ENCODE data around the gene DVL3.
"Not testable (repeated sequence)": the region's sequence is repeated elsewhere in the genome, so short reads cannot be mapped to it uniquely, and the experiment has no call there.

DVL3 gene

DNA sequence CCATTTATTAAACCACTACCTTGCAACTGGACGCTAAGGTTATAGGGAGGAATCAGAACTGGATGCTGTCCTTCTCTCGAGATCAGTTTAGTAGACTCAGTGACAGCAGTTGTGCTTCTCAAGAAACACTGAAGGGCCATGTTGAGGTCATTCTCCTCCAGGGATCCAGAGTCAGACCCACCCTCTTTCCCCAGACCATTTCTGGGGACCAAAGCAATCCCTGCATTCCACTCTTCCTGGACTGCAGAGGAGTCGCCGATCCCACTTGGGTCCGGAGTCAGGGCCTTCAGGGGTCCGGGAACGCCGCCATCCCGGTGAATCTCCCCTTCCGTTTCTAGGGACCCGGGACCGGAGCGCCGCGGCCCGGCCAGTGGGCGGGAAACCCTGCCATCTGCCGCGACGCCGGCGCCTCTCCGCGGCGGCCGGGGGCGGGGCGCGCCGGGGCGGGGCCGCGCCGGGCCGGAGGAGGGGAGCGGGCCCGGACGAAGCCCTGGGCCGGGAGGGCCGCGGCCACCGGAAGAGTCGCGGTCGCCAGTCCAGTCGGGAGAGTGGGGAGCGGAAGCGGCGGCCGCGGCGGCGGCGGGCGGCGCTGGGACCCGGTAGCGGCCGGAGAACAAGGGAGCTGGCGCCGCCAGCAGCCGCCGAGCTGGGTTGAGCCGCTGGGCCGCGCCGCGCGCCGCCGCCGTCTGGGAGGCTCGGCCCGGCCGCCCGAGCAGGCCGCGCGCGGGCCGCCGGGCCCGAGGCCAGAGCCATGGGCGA, at the start of gene DVL3:
DVL3 (plus strand) TSS at position 493 of the 759 bp plus-strand sequence; CDS start at position 752, 259 bp downstream.
- peak; percentile 71 for DNase-seq (ENCODE audit: low spot score)

DNA sequence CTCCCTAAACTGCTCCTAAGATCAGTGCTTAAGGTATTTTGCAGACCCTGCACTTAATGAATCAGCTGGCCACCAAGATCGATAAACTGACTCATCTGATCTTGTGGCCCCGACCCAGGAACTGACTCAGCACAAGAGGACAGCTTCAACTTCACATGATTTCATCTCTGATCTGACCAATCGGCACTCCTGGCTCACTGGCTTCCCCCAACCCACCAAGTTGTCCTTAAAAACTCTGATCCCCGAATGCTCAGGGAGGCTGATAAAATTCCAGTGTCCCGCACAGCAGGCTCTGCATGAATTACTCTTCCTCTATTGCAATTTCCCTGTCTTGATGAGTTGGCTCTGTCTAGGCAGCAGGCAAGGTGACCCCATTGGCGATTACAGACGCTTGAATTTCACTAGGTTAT, 44.9 kb upstream of the DVL3 start:
- DNase-seq (ENCODE audit: low spot score), result no peak

DNA sequence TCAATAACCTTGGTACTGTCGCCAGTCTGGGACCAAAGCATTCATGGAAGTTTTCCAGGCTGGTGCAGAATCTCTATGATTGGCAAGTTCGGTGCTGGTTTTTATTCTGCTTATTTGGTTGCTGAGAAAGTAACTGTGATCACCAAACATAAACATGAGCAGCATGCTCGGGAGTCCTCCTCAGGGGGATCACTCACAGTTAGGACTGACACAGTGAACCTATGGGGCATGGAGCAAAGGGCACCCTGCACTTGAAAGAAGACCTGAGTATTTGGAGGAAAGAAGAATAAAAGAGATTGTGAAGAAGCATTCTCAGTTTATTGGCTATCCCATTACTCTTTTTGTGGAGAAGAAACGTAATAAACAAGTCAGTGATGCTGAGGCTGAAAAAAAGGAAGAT, 39.2 kb upstream of the DVL3 start:
- DNase-seq (ENCODE audit: low spot score), result no peak

DNA sequence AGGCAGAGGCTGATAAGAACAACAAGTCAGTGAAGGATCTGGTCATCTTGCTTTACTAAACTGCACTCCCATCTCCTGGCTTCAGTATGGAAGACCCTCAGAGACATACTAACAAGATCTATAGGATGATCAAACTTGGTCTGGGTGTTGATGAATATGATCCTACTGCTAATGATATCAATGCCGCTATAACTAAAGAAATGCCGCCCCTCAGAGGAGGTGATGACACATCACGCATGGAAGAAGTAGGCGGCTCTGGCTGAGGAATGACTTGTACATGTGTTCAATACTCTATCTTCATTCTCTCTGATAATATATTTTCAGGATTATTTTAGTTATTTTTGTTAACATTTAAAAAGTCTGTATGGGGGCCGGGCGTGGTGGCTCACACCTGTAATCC, 37.5 kb upstream of the DVL3 start:
- no peak for DNase-seq (ENCODE audit: low spot score)

DNA sequence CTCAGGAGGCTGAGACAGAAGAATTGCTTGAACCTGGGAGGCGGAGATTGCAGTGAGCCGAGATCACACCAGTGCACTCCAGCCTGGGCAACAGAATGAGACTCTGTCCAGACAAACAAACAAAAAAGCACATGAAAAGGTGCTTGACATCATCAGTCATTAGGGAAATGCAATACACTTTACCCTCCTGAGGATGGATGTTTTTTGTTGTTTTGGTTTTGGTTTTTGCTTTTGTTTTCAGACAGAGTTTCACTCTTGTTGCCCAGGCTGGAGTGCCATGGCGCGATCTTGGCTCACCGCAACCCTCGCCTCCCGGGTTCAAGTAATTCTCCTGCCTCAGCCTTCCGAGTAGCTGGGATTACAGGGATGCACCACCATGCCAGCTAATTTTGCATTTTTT, 34.1 kb upstream of the DVL3 start:
- DNase-seq (ENCODE audit: low spot score), result not testable (repeated sequence)

DNA sequence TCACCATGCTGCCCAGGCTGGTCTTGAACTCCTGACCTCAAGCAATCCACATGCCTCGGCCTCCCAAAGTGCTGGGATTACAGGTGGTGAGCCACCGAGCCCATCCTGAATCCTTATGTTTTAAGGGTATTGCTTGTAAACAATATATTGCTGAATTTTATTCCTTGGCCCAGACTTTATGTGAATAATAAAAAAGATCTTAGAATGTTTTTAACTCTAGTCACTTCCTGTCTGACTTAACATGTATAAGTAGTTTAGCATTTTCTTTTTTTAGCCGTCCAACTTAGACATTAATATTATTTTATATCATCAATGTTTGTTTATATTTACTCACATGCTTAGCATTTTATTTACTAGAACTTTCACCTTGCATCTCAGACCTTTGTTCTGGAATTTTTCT, 29.2 kb upstream of the DVL3 start:
- no peak for DNase-seq (ENCODE audit: low spot score)

DNA sequence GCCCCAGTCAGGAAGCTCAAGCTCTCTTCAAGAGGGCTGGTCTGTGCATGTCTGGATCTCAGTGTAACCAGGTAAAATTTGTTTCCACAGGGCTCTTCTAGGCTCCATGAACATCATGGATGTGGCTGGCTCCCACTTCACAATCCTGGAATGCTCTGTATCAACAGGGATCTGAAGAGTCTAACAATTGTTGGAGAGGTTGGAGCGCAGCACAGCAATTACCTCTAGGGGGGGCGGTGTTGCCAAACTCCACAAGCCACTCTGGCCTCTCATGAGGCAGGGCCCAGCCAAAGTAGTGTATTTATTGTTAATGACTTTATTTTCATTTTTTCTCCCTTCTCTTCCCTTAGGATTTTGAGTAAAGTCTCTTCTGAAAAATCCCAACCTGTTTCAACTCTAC, 26.2 kb upstream of the DVL3 start:
- no peak for DNase-seq (ENCODE audit: low spot score)

DNA sequence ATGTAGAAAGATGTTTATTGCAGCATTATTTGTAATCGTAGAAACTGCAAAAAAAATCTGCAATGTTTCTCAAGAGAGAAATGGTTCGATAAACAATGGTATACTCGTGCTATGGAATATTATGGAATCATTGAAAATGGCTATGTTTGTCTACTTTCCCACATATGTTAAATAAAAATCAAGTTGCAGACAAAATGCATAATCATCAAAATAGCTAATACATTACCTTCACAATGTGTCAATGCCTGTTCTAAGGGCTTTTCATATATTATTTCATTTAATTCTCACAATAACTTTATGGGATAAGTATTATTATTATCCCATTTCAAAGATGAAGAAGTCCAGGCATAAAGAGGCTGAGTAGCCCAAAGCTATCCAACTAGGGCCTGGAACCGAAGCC, 22.2 kb upstream of the DVL3 start:
- no peak for DNase-seq (ENCODE audit: low spot score)

DNA sequence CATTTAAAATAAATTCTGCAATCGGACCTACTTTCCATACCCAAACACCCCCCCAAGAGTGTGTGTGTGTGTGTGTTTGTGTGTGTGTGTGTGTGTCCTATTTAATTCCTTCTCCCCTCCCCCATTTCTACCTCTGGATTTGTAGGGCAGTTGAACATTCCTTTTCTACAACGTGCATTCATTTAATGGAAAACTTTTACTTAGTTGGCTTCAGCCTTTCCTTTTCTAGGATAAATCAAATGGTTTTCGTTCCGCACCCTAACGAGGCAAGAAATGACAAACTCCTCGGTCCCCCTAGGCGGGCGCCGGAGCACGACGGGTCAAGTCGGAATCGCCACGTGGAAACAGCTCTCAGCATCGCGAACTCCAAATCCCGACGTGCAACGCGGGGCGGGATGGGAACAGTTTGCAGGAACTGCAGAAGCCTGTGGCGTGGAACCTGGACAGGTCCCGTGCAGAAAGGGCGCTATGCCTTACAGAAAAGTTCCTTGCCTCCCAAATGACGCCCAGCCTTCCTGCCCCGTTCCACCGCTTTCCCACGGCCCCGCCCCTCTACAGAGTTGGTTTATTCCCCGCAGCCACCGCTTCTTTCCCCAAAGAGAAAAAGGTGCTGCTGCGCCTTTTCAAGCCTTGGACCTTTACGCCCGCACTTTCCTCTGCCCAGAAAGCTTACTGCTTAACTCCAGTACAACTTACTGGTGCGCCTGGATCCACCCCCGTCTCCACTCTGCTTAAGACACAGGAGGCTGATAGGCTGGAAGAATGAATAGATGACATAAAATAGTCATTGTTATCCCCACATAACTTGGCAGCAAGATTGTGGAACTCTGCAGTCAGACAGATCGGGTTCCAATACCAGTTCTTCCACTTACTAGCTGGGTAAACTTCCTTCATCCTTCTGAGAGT, 21.1 kb upstream of the DVL3 start:
- peak; percentile 81 for DNase-seq (ENCODE audit: low spot score)

DNA sequence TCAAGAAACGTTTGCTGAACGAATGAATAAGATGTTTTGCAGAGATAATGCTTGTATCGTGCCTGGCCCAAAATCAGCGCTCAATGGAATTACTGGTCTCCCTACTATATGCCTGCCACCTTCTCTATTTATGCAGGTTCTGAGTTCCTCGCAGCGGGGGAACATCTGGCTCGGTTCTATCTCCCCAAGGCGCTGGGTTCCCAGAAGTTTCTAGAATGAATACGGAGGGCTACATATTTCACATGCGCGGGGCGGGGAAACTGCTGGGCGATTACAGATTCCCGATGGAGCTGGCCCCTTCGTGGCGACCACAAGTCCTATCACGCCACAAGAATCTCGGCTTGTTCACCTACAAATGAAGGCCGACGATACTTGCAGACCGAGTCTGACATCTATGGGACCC, 20.4 kb upstream of the DVL3 start:
- DNase-seq (ENCODE audit: low spot score), result no peak

DNA sequence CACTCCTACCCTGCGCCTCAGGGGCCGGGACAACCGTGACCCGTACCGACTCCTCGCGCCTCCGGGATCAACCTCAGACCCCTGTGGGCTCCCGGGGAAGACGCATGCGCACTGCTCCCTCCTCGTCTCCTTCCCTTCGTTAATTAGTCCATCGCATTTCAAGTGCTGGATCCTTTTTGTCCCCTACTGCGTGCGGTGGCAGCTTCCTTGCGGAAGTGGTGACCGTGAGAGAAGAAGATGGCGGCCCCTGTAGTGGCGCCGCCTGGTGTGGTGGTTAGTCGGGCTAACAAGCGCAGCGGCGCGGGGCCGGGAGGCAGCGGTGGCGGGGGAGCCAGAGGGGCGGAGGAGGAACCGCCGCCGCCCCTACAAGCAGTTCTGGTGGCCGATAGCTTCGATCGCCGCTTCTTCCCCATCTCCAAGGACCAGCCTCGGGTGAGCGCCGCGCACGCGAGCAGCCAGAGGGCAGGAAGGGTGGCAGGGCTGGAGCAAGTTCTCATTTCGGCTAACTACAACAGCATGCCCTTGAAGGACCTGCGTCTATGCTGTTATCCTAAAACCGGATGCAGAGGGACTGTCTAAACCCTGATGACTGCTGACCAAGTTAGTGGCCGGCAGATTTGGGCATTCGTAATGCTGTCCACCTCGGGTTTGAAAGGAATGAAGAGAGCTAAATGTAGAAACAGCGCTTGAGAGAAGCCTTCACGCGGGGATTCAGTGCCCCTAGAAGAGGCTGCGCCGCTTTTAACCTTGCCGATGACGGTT, 19.8 kb upstream of the DVL3 start, which contains the start of gene EIF2B5:
EIF2B5 (plus strand) TSS at position 210 of the 762 bp plus-strand sequence; CDS start at position 238, 28 bp downstream.
- peak; percentile 96 for DNase-seq (ENCODE audit: low spot score)

DNA sequence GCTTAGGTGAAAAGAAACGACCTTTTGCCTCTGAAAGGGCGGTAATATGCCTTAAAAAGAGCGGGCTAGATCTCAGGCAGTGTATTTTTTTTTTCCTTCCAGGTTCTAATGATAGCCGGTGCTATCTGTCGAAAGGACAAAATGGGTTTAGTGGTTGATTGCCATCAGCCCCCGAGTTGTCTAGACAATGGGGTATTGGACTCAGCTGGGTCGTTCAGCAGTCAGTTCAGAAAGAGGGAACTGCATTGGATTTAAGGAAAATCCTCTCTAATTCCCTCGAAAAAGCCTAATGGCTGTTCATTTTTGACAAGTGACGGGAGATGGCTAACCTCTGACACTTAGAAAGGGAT, 19.3 kb upstream of the DVL3 start:
- no peak for DNase-seq (ENCODE audit: low spot score)

DNA sequence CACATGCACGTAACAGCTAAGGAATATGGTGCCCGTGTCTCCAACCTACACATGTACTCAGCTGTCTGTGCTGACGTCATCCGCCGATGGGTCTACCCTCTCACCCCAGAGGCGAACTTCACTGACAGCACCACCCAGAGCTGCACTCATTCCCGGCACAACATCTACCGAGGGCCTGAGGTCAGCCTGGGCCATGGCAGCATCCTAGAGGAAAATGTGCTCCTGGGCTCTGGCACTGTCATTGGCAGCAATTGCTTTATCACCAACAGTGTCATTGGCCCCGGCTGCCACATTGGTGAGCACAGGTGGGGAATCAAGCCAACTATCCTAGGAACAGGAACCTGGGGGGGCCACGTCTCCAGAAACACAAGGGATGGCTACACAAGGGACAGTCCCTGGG, 14.7 kb upstream of the DVL3 start:
- DNase-seq (ENCODE audit: low spot score), result no peak

DNA sequence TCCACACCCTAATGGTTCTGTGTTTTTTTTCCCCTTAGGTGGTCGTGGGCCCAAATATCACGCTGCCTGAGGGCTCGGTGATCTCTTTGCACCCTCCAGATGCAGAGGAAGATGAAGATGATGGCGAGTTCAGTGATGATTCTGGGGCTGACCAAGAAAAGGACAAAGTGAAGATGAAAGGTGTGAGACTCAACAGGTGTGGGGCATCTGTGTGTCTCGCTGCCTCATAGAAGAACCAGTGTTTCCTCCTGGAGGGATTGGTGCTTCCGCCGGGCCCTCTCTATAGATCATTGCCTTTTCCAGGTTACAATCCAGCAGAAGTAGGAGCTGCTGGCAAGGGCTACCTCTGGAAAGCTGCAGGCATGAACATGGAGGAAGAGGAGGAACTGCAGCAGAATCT, 13.0 kb upstream of the DVL3 start:
- DNase-seq (ENCODE audit: low spot score), result no peak

DNA sequence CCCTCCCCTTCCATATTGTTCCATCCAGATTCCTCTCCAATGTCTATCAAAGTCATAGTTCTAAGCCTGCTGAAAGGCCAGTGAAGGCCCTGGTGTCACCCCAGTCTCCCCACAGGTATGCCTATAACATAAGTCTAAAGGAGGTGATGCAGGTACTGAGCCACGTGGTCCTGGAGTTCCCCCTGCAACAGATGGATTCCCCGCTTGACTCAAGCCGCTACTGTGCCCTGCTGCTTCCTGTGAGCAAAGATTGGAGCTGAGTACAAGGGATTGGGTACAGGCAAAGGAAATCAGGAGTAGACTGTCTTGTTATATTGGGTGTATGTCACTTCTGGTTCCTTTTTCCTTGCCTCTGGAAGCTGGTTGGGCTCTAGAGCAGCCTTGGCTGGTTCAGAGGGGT, 11.8 kb upstream of the DVL3 start:
- DNase-seq (ENCODE audit: low spot score), result no peak

DNA sequence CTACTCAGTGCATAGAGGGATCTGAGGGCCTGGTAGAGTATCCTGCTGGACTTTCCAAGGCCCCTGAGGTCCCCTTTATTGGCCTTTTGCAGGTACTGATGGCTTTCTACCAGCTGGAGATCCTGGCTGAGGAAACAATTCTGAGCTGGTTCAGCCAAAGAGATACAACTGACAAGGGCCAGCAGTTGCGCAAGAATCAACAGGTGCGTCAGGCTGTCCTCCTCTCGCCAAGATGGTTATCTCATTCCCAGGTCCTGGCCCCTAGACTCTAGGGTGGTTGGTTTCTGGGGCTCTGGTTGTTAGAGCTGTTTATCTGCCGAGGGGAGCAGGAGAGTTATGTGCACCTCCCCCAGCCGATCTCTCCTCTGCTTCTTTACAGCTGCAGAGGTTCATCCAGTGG, 10.7 kb upstream of the DVL3 start:
- no peak for DNase-seq (ENCODE audit: low spot score)

DNA sequence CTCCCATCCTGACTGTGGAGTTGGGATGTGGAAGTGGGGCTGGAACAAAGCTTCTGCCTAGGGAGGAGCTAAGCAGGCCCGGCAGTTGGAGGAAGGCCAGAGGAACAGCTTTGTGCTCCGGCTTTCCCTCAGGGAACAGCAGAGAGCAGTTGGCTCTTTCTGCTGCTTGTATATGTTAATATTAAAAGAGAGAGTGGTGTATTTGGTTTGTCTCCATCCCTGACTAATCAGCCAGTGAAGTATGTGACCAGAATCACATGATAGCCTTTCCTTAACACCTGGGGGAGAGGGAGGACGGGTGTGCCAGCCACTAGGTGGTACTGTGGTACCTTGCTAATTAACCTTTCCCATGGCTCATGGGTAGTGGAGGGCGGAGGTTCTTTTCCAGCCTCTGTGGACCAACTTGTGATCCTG, 10.1 kb upstream of the DVL3 start:
- no peak for DNase-seq (ENCODE audit: low spot score)

DNA sequence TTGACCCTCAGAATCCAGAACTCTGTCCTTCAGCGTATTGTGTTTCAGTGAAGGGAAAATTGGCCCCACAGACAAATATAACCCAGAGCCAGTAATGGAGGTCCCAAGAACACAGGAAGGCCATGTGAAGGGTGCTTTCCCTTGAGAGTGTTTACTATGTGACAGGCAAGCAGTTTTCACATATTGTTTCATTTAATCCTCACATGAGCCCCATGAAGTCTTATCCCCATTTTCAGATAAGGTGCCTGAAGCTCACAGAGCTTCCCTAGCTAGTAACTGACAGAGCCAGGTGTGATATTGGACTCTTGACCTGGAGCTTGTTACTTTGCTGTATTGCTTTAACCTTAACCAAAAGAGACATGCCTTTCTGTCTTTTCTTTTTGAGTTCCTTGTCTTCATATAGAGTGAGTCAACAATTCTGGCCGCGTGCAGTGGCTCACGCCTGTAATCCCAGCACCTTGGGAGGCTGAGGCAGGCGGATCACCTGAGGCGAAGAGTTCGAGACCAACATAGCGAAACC, 9.4 kb upstream of the DVL3 start:
- no peak for DNase-seq (ENCODE audit: low spot score)

DNA sequence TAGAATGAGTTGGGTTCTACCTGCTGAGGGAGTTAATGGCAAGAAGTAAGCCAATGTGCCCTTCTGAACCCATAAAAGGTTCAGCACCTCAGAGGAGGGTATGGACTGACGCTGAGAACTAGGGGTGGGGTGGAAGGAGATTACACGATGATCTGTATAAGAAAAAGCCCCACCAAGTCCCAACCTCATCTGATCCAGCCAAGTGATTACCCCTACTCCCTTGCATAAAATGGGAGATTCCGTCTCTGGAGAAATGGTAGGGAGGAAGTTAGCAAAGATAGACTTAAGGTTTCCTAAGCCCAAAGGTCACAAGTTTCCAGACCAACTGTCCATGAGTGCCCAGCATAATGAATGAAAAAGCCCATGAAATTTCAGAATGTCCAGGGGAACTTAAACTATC, 7.1 kb upstream of the DVL3 start:
- no peak for DNase-seq (ENCODE audit: low spot score)

DNA sequence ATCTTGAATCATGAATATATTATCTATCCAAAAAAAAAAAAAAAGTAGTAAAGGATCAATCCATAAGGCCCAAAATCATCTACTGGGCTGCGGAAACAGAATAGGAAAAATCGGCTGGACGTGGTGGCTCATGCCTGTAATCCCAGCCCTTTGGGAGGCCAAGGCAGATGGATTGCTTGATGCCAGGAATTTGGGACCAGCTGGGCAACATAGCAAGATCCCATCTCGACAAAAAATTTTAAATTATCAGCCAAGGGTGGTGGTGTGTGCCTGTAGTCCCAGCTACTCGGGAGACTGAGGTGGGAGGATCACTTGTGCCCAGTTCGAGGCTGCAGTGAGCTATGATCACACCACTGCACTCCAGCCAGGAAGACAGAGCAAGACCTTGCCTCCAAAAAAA, 6.1 kb upstream of the DVL3 start:
- DNase-seq (ENCODE audit: low spot score), result no peak

DNA sequence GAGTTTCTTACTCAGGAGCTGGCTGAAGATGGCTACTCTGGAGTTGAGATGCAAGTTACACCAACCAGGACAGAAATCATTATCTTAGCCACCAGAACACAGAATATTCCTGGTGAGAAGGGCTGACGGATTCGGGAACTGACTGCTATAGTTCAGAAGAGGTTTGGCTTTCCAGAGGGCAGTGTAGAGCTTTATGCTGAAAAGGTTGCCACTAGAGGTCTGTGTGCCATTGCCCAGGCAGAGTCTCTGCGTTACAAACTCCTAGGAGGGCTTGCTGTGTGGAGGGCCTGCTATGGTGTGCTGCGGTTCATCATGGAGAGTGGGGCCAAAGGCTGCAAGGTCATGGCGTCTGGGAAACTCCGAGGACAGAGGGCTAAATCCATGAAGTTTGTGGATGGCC, 5.4 kb upstream of the DVL3 start:
- not testable (repeated sequence) for DNase-seq (ENCODE audit: low spot score)
